HEK293 (cell line): Measurements from ENCODE around the gene RPS6KA2.
A peak's percentile ranks its signal among the peaks of the same experiment; 100 is the strongest.

ENCODE experiments used
- CTCF ChIA-PET: fragments of 350-600 bp; formaldehyde crosslinking; extraction: SDS; loops from one replicate; lab custom pipeline; 2021; ENCODE audit warnings: antibody characterized with exemption; lab: Yijun Ruan, JAX
- POLR2A ChIA-PET: fragments of 300-600 bp; formaldehyde crosslinking; extraction: SDS; loops from one replicate; lab custom pipeline; 2020; ENCODE audit warnings: antibody characterized with exemption, inconsistent platforms; lab: Yijun Ruan, JAX
- H3K27ac ChIP-seq: fragments of 200-500 bp; sonication (Bioruptor generic); 2 replicates; pipeline ENCODE4 v1.5.1; 2014; ENCODE audit warnings: low read depth, low read length, control low read depth, inconsistent platforms; ENCODE audit errors: extremely low read depth
- H3K36me3 ChIP-seq, 2 experiments: fragments of 200-500 bp in 1 of 2; sonication (Bioruptor generic) in 1 of 2; 1 replicate in 1 of 2; 2 replicates in 1 of 2; pipeline ENCODE4 v1.5.1; 2014 to 2017; ENCODE audit warnings: inconsistent platforms in 2 of 2, low read length in 2 of 2; ENCODE audit not compliant: control insufficient read depth in 2 of 2, insufficient read depth in 1 of 2
- H3K4me1 ChIP-seq: fragments of 200-500 bp; sonication (Bioruptor generic); 2 replicates; pipeline ENCODE4 v1.5.1; 2014; ENCODE audit warnings: mild to moderate bottlenecking, low read length, inconsistent platforms; ENCODE audit not compliant: control insufficient read depth, insufficient read depth
- H3K4me3 ChIP-seq: 2 replicates; pipeline ENCODE4 v1.5.1; 2011; ENCODE audit warnings: low read depth, mild to moderate bottlenecking, control low read depth, low read length, moderate library complexity
- H3K9me3 ChIP-seq: fragments of 200-500 bp; sonication (Bioruptor generic); 2 replicates; pipeline ENCODE4 v1.5.1; 2014; ENCODE audit warnings: low read depth, low read length, inconsistent platforms; ENCODE audit not compliant: control insufficient read depth, insufficient read depth
- BCL11A ChIP-seq: fragments of 450-650 bp; formaldehyde crosslinking; IDR thresholded peaks from 2 replicates; pipeline ENCODE4 v1.5.1; 2016; ENCODE audit warnings: low read depth, missing biosample characterization, missing genetic modification characterization
- GLI2 ChIP-seq: fragments of 450-650 bp; formaldehyde crosslinking; IDR thresholded peaks from 2 replicates; pipeline ENCODE4; 2017; ENCODE audit warnings: missing biosample characterization, missing genetic modification characterization, low read depth, borderline replicate concordance
- GLI4 ChIP-seq: fragments of 450-650 bp; formaldehyde crosslinking; IDR thresholded peaks from 2 replicates; pipeline ENCODE4 v1.5.1; 2016; ENCODE audit warnings: missing biosample characterization, missing genetic modification characterization
- GLIS2 ChIP-seq: fragments of 450-650 bp; formaldehyde crosslinking; IDR thresholded peaks from 2 replicates; pipeline ENCODE4 v1.5.1; 2016; ENCODE audit warnings: missing biosample characterization, missing genetic modification characterization
- MYNN ChIP-seq: fragments of 450-650 bp; formaldehyde crosslinking; IDR thresholded peaks from 2 replicates; pipeline ENCODE4 v1.5.1; 2016; ENCODE audit warnings: missing biosample characterization, missing genetic modification characterization, borderline replicate concordance
- OVOL3 ChIP-seq: fragments of 450-650 bp; formaldehyde crosslinking; IDR thresholded peaks from 2 replicates; pipeline ENCODE4 v1.5.1; 2016; ENCODE audit warnings: missing biosample characterization, missing genetic modification characterization
- RBAK ChIP-seq: fragments of 450-650 bp; formaldehyde crosslinking; IDR thresholded peaks from 2 replicates; pipeline ENCODE4 v1.5.1; 2016; ENCODE audit warnings: missing biosample characterization, missing genetic modification characterization
- SCRT1 ChIP-seq: fragments of 450-650 bp; formaldehyde crosslinking; IDR thresholded peaks from 2 replicates; pipeline ENCODE4 v1.5.1; 2016; ENCODE audit warnings: missing biosample characterization, missing genetic modification characterization, borderline replicate concordance
- WT1 ChIP-seq: fragments of 450-650 bp; formaldehyde crosslinking; IDR thresholded peaks from 2 replicates; pipeline ENCODE4 v1.5.1; 2016; ENCODE audit warnings: missing biosample characterization, missing genetic modification characterization
- ZBTB48 ChIP-seq: fragments of 450-650 bp; formaldehyde crosslinking; IDR thresholded peaks from 2 replicates; pipeline ENCODE4 v1.5.1; 2016; ENCODE audit warnings: missing biosample characterization, missing genetic modification characterization
- ZIC2 ChIP-seq: fragments of 450-650 bp; formaldehyde crosslinking; IDR thresholded peaks from 2 replicates; pipeline ENCODE4 v1.5.1; 2016; ENCODE audit warnings: missing biosample characterization, missing genetic modification characterization
- ZNF23 ChIP-seq: fragments of 450-650 bp; formaldehyde crosslinking; IDR thresholded peaks from 2 replicates; pipeline ENCODE4 v1.5.1; 2016; ENCODE audit warnings: missing biosample characterization, missing genetic modification characterization, borderline replicate concordance
- ZNF292 ChIP-seq: fragments of 450-650 bp; formaldehyde crosslinking; IDR thresholded peaks from 2 replicates; pipeline ENCODE4 v1.5.1; 2016; ENCODE audit warnings: low read depth, missing biosample characterization, missing genetic modification characterization, borderline replicate concordance
- ZNF324 ChIP-seq: fragments of 450-650 bp; formaldehyde crosslinking; IDR thresholded peaks from 2 replicates; pipeline ENCODE4 v1.5.1; 2016; ENCODE audit warnings: missing biosample characterization, missing genetic modification characterization
- ZNF37A ChIP-seq: fragments of 450-650 bp; IDR thresholded peaks from 2 replicates; pipeline ENCODE4 v1.5.1; 2018; ENCODE audit warnings: missing biosample characterization, missing genetic modification characterization
- ZNF394 ChIP-seq: fragments of 450-650 bp; formaldehyde crosslinking; IDR thresholded peaks from 2 replicates; pipeline ENCODE4 v1.5.1; 2016; ENCODE audit warnings: missing biosample characterization, missing genetic modification characterization, mild to moderate bottlenecking, moderate library complexity, borderline replicate concordance
- ZNF501 ChIP-seq: fragments of 450-650 bp; formaldehyde crosslinking; IDR thresholded peaks from 2 replicates; pipeline ENCODE4 v1.5.1; 2016; ENCODE audit warnings: missing biosample characterization, missing genetic modification characterization
- ZNF549 ChIP-seq: fragments of 450-650 bp; IDR thresholded peaks from 2 replicates; pipeline ENCODE4 v1.5.1; 2018; ENCODE audit warnings: missing biosample characterization, missing genetic modification characterization, mild to moderate bottlenecking, inconsistent platforms, moderate library complexity
- ZNF558 ChIP-seq: fragments of 450-650 bp; formaldehyde crosslinking; IDR thresholded peaks from 2 replicates; pipeline ENCODE4 v1.5.1; 2016; ENCODE audit warnings: missing biosample characterization, missing genetic modification characterization
- ZNF76 ChIP-seq: fragments of 450-650 bp; formaldehyde crosslinking; IDR thresholded peaks from 2 replicates; pipeline ENCODE4; 2016; ENCODE audit warnings: low read depth, missing biosample characterization, missing genetic modification characterization, borderline replicate concordance
- TF ChIP-seq, protein P1 (sequence below): fragments of 450-650 bp; formaldehyde crosslinking; IDR thresholded peaks from 2 replicates; pipeline ENCODE4 v1.5.1; 2016; ENCODE audit warnings: missing biosample characterization, missing genetic modification characterization
- TF ChIP-seq, protein P2 (sequence below): IDR thresholded peaks from 2 replicates; pipeline ENCODE4 v1.6.1; 2011; ENCODE audit warnings: mild to moderate bottlenecking, low read depth, low read length, borderline replicate concordance
- TF ChIP-seq, protein P3 (sequence below): fragments of 450-650 bp; formaldehyde crosslinking; IDR thresholded peaks from 2 replicates; pipeline ENCODE4 v1.5.1; 2016; ENCODE audit warnings: missing biosample characterization, missing genetic modification characterization, borderline replicate concordance
- TF ChIP-seq, protein P4 (sequence below): fragments of 450-650 bp; formaldehyde crosslinking; IDR thresholded peaks from 2 replicates; pipeline ENCODE4 v1.5.1; 2016; ENCODE audit warnings: missing biosample characterization, missing genetic modification characterization
- TF ChIP-seq, protein P5 (sequence below): fragments of 450-650 bp; formaldehyde crosslinking; IDR thresholded peaks from 2 replicates; pipeline ENCODE4 v1.5.1; 2017; ENCODE audit warnings: missing biosample characterization, missing genetic modification characterization

The RPS6KA2 gene

DNA sequence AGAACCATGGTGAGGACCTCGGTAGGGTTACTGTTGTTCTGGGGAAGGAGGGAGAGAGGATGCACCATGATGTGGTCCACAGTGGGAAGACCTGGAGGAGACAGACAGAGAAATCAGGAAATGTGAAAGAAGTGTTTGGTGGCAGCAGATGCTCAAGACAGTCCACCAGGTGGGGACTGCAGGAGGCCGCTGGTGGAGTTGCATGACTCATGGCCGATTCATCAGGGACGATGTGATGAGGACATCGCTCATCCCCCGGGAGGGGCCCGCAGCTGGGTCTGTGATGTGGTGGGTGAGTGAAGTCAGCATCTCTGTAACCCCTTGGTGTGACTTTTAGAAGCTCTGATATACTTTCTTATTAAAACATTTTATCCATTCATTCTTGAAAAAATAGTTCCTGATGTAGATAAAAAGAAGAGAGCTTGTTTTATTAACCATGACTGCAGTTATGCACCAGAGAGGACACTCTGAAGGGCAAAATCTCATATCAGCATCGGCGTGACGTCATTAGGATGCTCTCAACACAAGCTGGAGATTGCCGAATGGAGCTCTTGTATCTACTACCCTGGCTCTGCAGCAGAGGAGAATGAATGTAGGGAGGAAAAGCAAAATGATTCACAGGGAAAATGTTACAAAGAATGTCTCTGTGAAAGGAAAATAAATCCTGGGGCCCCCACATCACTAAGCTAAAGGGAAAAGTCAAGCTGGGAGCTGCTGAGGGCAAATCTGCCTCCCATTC, 111.8 kb downstream of the RPS6KA2 start (continued):
- TF ChIP-seq, protein P1, sequence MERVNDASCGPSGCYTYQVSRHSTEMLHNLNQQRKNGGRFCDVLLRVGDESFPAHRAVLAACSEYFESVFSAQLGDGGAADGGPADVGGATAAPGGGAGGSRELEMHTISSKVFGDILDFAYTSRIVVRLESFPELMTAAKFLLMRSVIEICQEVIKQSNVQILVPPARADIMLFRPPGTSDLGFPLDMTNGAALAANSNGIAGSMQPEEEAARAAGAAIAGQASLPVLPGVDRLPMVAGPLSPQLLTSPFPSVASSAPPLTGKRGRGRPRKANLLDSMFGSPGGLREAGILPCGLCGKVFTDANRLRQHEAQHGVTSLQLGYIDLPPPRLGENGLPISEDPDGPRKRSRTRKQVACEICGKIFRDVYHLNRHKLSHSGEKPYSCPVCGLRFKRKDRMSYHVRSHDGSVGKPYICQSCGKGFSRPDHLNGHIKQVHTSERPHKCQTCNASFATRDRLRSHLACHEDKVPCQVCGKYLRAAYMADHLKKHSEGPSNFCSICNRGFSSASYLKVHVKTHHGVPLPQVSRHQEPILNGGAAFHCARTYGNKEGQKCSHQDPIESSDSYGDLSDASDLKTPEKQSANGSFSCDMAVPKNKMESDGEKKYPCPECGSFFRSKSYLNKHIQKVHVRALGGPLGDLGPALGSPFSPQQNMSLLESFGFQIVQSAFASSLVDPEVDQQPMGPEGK (tag by site-specific recombination): no peak
- TF ChIP-seq OVOL3 (no peak), ZNF76 (tag by site-specific recombination) (no peak), RBAK (tag by site-specific recombination) (no peak), MYNN (tag by site-specific recombination) (no peak), ZNF324 (tag by site-specific recombination) (no peak), GLI2 (tag by site-specific recombination) (no peak), ZNF292 (tag by site-specific recombination) (no peak), BCL11A (no peak), ZNF37A (tag by site-specific recombination) (no peak)
- TF ChIP-seq, protein P2, sequence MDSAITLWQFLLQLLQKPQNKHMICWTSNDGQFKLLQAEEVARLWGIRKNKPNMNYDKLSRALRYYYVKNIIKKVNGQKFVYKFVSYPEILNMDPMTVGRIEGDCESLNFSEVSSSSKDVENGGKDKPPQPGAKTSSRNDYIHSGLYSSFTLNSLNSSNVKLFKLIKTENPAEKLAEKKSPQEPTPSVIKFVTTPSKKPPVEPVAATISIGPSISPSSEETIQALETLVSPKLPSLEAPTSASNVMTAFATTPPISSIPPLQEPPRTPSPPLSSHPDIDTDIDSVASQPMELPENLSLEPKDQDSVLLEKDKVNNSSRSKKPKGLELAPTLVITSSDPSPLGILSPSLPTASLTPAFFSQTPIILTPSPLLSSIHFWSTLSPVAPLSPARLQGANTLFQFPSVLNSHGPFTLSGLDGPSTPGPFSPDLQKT: no peak
- TF ChIP-seq, protein P3, sequence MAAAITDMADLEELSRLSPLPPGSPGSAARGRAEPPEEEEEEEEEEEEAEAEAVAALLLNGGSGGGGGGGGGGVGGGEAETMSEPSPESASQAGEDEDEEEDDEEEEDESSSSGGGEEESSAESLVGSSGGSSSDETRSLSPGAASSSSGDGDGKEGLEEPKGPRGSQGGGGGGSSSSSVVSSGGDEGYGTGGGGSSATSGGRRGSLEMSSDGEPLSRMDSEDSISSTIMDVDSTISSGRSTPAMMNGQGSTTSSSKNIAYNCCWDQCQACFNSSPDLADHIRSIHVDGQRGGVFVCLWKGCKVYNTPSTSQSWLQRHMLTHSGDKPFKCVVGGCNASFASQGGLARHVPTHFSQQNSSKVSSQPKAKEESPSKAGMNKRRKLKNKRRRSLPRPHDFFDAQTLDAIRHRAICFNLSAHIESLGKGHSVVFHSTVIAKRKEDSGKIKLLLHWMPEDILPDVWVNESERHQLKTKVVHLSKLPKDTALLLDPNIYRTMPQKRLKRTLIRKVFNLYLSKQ: no peak

- no peaks in the 10 kb centered on the region for H3K36me3 ChIP-seq
- H3K4me3 ChIP-seq: no peak overlapping the region
- ChIA-PET CTCF (interaction anchor here (1.2 to 1.7 kb wide), 2 partner anchors 57 to 113 kb away, joined by 3 to 4 read pairs; partner anchors contain the start of gene RPS6KA2), POLR2A (no interaction called here)
- H3K4me1 ChIP-seq: no peaks in the 10 kb centered on the region
- TF ChIP-seq ZIC2 (tag by site-specific recombination) (peak; percentile 58), SCRT1 (tag by site-specific recombination) (no peak)
- no peak overlapping the region for H3K27ac ChIP-seq
- no peaks in the 10 kb centered on the region for H3K9me3 ChIP-seq
Measured at GRCh38 chr6:166514196-166514595, 112.9 kb downstream of the RPS6KA2 start.

- H3K4me1 ChIP-seq: no peaks in the 10 kb centered on the region
- H3K27ac ChIP-seq: no peak overlapping the region
- ChIA-PET POLR2A (no interaction called here), CTCF (interaction anchor here (0.7 to 1.2 kb wide), 2 partner anchors 45 to 56 kb away, joined by 4 to 5 read pairs; no protein-coding TSS in a partner anchor)
- no peak overlapping the region for H3K4me3 ChIP-seq
- H3K36me3 ChIP-seq: peaks cover 0 to 5% of the 10 kb centered on the region in 2 experiments; a peak in 2 of 3 replicates
- H3K9me3 ChIP-seq: no peaks in the 10 kb centered on the region
- no peak for TF ChIP-seq GLIS2 (tag by site-specific recombination)
- no peak for TF ChIP-seq ZNF558 (tag by site-specific recombination)
- TF ChIP-seq ZNF23: no peak
- TF ChIP-seq, protein P4, sequence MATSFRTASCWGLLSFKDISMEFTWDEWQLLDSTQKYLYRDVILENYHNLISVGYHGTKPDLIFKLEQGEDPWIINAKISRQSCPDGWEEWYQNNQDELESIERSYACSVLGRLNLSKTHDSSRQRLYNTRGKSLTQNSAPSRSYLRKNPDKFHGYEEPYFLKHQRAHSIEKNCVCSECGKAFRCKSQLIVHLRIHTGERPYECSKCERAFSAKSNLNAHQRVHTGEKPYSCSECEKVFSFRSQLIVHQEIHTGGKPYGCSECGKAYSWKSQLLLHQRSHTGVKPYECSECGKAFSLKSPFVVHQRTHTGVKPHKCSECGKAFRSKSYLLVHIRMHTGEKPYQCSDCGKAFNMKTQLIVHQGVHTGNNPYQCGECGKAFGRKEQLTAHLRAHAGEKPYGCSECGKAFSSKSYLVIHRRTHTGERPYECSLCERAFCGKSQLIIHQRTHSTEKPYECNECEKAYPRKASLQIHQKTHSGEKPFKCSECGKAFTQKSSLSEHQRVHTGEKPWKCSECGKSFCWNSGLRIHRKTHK (tag by site-specific recombination): no peak
- TF ChIP-seq, protein P5, sequence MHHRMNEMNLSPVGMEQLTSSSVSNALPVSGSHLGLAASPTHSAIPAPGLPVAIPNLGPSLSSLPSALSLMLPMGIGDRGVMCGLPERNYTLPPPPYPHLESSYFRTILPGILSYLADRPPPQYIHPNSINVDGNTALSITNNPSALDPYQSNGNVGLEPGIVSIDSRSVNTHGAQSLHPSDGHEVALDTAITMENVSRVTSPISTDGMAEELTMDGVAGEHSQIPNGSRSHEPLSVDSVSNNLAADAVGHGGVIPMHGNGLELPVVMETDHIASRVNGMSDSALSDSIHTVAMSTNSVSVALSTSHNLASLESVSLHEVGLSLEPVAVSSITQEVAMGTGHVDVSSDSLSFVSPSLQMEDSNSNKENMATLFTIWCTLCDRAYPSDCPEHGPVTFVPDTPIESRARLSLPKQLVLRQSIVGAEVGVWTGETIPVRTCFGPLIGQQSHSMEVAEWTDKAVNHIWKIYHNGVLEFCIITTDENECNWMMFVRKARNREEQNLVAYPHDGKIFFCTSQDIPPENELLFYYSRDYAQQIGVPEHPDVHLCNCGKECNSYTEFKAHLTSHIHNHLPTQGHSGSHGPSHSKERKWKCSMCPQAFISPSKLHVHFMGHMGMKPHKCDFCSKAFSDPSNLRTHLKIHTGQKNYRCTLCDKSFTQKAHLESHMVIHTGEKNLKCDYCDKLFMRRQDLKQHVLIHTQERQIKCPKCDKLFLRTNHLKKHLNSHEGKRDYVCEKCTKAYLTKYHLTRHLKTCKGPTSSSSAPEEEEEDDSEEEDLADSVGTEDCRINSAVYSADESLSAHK: no peak
- no peak for TF ChIP-seq WT1 (tag by site-specific recombination)
- TF ChIP-seq ZNF394 (tag by site-specific recombination): no peak
- TF ChIP-seq ZNF37A (tag by site-specific recombination): no peak
- TF ChIP-seq ZBTB48 (tag by site-specific recombination): no peak
- no peak for TF ChIP-seq GLI4 (tag by site-specific recombination)
- TF ChIP-seq ZNF549 (tag by site-specific recombination): no peak
- no peak for TF ChIP-seq ZNF501 (tag by site-specific recombination)
Measured at GRCh38 chr6:166512567-166512966, 114.5 kb downstream of the RPS6KA2 start.
